Epidermal melanocyte (primary cell): ENCODE measurements around the gene ALS2CL.
"Not testable (repeated sequence)": the region's sequence is repeated elsewhere in the genome, so short reads cannot be mapped to it uniquely, and the experiment has no call there.

Experiments used
- DNase-seq: peaks from one replicate; pipeline ENCODE4 v3.0.0; 2011; ENCODE audit warnings: low spot score; ENCODE audit not compliant: insufficient read length

The ALS2CL gene

DNA sequence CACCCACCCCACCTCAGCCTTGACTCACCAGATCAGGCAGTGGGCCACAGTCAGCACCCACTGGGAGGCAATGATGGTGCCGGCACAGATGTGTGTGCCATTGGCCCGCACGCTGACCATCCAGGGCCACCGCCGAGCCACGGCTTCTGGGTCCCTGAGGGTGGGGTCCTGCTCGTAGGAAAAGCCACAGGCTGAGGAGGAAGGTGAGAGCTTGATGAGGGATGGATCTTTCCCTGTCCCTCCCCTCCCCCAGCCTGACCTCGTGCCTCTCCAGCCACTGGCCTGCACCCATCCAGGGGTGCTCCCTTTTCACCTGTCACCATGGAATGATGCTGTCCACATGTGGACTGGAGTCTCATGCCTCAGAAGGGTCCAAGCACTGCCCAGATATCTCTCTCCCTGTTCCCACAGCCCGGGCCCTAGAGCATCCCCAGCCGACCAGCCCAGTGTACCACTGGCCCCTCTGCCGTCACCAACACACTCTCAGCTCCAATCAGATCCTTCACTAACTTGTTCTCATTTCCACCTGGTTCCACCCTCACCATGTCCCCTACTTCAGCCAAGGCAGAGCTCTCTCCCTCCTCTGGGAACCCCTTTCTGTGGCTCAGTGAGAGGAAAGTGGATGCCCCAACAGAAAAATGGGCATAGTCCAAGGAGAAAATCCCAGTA is 22.2 kb upstream of the ALS2CL start:
- no peak for DNase-seq

DNA sequence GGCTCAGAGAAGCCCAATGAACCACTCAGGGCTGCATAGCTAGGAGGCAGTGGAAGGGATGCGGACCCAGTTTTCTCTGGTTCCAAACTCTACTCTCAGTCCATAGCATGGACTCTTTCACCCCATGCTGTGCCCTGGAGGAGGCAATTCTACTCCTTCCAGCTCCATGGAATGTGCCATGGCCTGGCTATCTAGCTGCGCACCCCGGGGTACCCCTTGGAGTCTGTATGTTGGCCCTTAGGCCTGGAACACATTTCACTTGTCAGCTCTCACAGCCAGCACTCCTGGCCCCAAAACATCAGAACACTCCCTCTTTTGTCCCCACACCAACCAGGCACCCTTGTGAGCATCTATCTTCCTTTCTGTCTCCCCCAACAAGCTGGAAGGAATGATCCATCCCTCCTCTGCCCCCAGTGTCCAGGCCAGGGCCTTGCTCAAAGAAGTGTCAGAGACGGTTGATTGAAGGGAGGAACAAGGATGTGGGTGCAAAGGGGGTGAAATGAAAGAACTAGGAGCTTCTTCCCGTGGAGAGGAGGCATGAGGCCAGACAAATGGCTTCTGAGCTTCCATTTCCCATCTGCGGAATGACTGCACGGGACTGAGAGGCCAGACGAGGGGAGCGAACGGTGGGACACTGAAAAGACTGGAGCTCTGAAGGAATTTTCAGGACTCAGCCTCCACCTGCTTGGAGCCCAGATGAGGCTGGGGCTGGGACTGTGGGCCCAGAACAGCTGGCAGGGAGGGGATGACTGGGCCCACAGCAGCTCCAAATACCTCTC is 21.4 kb upstream of the ALS2CL start:
- no peak for DNase-seq

DNA sequence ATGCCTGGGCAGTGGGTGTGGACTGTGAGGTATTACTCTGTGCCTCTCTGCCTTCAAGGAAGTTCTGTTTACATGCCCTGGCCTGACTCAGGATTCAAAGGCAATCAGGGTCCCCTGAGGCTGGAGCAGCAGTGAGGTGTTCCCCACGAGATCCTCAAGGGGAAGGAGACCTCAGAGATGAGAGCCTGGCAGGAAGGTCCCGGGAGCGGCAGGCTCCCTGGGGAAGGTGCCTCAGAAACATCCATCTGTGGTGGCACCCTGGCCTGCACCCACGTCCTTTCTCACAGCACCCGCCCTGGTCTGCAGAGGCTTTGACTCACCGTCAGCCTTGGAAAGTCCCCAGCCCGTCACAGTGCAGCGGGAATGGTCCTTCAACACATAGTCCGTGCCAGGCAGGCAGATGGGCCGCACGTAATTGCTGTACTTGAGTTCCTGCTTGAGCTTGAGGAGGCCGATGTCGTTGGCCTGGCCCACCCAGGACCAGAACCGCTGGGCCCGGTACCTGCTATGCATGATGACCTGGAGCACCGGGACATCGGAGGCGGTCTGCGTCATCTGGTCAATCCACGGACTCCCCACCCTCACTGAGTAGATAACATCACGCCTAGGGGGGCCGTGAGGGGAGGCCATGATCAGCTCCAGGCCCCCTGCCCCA is 20.5 kb upstream of the ALS2CL start:
- DNase-seq, result no peak

DNA sequence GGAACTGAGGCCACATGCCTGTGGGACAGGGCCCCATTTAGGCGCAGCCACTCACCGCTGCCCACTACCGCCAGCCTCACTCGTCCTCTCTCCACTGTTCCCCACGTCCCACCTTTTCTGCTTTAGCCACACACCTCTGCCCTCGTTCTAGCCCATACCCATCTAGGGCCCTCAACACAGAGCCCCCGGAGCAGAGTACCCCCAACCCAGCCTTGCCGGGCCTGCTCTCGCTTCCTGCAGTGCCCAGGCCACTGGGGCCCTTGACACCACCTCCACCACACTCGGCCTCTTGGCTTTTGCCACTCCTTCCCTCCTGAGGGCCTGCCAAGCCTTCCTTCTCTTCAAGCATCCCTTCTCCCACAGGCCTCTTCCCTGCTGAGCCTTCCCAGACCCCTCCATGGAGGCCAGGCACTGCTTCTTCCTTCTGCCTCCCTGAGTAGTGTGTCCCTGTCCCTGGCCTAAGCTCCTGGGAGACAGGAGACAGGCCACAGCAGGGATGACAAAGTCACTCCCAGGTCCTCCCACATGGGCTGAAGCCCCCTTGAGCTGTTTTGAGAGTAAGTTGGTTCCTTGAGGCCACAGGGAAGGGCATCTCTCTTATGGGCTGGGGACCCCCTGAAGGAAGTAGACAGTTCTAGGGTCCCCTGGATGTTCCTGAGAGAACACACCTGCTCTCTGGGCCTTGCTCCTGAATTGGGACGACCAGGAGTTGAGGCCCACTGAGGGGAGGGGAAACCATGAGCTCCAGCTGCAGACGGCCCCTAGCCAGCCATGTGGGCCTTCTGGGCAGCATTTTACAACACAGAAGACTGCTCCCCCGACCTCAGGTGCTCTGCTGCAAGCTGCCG is 19.8 kb upstream of the ALS2CL start:
- DNase-seq, result no peak

DNA sequence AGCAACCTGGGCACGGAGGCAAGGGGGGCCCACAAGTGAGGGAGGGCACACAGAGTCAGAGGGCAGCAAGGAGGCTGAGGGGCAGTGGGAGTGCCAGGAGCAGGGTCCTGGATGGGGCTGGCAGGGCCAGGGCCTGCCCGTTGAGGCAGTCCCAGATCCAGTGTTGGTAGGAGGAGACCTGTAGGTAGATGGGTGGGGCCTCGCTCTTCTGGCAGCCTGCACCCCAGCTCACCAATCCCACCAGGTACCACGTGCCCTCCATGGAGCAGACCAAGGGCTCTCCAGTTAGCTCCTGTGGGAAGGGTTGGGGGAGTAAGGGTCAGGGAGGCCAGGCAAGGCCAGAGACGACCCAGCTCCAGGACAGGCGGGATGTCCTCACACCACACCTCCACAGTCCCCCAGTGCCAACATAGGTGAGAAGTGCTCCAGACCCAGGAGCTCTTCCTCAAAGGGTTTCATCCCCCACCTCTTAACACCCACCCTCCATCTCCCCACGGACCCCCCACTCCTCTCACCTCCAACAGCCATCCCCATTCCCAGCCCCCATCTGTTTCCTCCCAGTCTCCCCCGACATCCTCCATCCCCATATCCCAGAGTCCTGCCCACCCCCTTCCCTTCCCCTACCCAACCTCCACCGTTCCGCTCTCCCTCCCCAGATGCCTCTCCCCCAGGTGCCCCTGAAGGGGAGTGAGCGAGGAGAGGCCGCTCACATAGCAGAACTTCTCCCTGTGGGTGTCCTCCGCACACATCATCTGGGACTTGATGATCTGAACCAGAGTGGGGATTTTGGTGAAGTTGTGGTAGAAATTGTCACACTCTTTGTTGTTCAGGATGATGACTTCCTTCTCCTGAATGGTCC is 18.9 kb upstream of the ALS2CL start:
- no peak for DNase-seq

DNA sequence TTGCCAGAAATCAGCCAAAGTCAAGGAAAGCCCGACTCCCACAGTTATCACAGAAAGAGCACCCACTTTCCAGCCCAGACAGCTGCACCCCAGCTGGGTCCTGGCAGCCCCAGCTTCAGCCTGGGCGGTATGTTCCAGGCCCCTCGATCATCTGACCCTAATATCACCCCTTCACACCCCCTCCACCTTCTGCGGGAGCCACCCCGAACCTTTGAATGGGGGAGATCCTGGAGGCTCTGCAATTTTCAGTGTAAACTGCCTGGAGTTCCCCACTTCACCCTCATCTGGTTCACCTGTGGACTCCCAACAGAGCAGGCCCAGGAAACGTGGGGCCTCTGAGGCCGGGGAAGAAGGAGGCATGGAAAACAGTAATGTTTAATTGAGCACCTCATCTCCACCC is 18.3 kb upstream of the ALS2CL start:
- no peak for DNase-seq

DNA sequence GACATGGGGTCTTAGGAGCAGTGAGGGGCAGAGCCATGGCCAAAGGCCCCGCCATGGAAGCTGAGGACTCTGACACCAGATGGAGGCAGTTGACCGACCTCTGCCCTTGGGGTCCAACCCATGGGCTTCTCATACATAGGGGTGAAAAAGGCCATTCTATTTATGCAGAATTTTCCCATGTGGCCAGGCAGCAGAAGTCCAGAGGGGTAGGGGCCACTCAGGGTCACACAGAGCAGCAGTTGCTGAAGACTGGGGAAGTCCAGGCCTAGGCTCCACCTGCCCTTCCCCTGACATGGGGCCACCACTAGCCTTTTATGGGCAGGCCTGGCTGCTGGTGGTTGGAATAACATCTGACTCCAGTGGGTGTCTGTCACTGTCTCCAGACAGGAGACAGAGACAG is 17.8 kb upstream of the ALS2CL start:
- DNase-seq, result no peak

DNA sequence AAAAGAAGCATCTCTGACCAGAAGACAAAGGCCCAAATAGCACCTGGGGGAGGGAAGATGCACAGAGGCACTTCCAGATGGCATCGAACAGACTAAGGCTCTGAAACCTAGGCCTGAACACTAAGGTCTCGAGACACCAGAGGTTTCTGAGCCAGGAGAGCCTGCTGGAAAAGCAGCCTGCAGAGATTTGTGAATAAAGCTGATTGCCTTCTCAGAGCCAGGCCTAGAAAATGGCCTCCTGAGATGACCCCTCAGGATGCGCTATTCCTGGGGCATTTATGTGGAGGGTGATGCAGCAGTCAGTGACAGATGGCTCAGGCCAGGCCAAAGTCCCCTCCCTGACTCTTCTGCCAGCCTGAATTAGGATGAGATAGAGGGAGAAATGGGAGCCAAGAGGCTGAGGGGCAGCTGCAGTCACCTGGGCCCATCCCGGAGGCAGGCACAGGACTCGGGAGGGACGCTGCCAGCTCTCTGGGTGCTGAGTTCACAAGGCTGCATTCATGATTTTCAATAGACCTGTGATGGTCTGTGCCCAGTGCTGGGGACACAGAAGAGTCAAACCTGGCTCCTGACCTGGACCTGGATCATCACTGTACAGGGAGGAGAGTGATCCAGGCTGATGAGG is 17.3 kb upstream of the ALS2CL start:
- DNase-seq, result no peak

DNA sequence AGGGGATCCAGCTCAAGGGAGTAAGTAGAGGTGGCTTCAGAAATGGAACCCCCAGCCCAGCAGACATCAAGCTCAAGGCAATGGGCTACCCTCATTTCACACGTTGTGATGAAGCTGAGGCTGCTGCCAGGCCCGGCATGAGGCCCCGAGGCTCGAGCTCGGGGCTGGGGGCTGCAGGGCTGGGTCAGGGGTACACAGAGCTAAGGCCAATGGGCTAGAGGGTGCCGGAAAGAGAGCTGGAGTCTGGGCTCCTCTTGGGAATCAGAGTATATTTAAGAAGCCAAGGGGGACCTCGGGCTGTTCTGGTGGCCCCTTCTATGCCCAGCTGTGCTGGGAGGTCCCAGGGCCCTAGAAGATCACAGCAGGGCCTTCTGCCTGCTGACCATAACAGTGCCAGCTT is 16.8 kb upstream of the ALS2CL start:
- no peak for DNase-seq

DNA sequence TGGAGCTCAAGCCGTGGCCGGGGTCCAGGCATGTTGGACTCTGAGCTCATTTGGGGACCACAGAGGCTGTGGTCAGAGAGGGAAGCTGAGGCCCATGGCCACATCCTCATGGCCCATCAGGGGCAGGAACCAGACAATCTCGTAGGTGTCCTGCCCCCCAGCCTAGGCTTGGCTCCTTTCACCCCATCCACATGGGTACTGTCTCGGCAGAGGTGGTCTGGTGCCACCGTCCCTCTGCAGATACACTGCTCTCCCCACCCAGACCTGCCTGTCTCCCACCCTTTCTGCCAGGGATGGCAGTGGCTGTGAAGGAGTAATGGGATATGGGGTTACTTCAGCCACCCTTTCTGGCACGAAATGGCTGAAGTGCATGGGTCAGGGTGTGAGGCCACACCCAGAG is 16.2 kb upstream of the ALS2CL start:
- DNase-seq, result no peak

DNA sequence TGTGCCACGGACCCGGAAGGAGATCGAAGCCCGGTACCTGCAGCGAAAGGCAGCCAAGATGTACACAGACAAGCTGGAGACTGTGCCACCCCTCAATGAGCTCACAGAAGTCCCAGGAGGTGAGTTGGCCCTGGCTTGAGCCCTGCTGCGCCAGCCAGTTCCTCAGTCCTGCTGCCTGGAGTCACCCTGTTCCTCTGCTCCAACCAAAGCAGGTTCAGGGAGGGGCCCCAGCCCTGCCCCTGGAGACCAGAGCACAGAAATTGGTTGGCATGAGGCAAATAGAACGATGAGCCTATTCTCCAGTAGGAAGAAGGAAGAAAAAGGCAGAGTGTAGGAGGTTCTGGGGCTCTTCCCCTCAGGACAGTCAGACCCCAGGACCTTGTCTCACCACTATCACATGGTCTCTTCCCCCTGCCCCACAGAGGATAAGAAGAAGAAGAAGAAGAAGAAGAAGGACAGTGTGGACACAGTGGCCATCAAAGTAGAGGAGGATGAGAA is 15.7 kb upstream of the ALS2CL start:
- DNase-seq, result no peak

DNA sequence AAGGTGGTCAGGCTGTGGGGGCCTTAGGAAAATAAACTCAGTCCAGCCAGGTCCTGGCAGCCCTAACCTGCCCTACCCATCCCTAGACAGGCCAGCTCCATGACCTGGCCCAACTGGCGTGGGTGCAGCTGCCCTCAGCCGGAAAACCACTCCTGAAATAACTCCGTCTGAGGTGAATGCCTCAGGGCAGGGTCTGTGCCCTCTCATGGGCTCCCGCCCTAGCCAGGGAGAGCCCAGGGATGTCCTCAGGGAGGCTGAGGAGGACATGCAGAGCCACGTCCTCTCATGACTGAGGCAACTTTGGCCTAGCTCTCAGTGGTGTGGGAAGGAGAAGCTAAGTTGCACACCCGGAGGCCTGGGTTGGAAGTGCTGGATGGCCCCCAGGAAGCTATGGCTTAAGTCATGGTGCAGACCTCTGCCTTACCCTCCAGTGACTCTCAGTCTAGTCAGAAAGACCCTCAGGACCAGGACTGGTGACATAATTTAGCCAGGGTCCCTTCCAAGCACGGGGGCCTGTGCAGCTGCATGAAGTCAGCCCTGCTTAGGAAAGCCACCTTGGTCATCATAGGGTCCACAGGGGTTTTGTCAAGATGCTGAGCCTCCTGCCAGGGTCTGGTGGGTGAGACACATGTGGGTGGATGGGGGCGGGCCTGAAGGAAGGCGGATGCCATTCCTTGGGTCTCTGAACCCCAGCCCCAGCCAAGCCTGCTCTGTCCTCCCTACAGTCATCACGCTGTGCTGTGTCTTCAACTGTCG is 15.1 kb upstream of the ALS2CL start:
- no peak for DNase-seq

DNA sequence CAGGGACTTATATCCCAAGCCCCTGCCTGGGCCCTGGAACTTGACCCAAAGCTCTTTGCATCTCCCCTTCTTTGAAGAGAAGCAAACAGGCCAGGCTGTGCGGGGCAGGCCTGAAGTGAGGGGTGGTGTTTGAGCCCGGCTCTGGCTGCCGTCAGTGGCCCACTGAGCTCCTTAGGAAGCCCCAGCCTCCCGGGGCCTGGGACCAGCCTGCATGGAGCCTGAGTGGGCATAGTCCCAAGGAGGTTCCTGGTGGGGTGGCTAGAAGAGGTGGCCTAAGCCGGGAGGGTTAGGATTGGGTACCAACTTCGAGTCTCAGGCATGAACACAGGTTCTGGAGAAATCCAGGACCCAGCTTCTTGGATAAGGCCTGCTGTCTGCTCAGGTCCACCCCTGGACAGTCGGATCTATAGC is 14.1 kb upstream of the ALS2CL start:
- no peak for DNase-seq

DNA sequence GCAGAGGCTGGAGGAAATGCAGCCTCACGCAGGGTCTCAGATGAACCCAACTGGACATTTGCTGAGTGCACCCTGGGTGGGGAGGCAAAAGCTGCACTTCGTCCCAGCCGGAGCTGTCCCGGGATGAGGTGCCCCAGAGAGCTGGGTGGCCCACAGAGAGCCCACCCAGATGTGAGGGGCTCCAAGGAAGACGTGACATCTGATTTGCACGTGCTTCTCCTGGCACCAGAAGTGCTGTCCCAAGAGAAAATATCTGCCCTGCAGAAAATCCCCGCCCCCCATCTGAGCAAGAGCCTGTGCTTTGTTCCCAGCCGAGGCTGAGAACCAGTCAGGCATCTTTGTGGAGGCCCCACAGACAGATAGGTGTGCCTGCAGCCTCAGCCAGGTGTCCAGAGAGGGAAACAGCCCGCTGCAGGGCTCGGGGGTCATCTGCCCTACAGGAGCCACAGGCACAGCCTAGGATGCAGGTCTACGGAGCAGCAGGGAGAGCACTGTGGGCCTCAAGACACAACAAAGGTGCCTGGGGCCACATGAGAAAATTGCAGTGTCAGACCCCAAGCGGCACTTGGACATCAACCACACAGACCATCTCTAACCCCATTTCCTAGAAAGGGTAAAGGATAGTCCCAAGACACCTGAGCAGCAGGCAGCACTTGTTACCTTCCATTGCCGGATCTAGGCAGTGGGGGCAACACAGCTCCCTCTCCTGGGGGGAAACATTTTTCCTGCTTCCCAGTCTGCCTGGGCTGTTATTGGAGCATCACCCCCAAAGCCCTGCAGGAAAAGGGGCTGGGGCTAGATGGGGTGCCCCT is 13.5 kb upstream of the ALS2CL start:
- no peak for DNase-seq

DNA sequence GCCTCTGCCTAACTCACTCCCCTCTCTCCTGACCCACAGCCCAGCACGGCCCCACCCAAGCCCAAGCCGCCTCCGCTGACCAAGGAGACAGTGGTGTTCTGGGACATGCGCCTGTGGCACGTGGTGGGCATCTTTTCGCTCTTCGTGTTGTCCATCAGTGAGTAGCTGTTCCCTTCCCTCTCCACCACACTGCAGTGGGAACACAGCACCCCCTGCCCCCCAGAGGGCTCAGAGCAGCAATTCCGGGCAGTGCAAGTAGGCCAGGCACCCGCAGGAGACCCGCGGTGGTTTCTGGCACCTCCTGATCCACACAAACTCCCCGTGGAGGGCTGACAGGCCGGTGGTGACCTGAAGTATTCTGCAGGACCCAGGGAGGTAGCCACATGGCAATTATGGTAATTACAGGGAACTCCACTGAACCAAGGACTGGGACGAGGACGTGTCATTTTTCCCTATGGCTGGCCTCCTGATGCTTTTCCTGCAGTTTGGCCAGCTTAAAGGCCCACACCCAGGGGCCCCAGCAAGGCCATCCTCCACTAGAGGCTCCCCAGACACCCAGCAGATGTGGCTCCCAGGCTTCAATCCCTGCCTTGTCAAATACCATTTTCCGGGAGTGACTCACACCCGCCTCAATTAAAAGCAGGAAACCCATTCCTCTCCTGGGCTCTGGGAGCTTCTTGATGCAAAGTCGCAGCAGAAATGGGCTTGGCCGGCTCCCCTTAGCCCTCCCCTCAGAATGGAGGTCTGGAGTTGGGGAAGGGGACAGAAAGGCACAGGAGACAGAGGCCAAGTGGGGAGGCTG is 12.5 kb upstream of the ALS2CL start:
- peak; percentile 49 for DNase-seq

DNA sequence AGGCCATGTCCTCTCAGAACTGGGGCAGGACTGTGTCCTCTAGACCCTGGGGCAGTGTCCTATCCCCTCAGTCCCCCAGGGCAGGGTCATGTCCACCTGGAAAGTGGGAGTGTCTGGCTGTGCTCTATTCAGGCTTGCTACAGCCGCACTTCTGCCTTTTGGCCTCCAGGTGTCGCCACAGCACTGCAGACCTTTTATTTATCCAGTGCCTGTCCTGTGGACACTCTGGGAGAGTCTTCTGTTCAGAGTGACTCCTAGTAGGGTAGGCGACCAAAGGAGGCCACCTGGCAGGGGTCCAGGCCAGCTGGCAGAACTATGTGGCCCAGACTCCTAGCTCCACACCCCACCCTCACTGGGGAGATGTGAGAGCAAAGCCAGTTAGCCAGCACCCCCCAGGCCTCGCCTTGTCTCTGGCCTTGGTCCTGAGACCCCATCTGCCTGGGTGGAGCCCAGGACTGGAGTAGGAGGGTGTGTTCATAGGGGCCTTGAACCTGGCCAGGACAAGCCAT is 11.6 kb upstream of the ALS2CL start:
- DNase-seq, result peak; percentile 83

DNA sequence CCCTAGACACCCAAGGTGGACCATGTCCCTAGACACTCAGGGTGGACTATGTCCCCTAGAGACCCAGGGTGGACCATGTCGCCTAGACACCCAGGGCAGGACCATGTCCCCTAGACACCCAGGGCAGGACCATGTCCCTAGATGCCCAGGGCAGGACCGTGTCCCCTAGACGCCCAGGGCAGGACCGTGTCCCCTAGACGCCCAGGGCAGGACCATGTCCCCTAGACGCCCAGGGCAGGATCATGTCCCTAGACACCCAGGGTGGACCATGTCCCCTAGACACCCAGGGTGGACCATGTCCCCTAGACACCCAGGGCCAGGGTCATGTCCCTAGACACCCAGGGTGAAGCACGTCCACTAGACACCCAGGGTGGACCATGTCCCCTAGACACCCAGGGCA is 10.9 kb upstream of the ALS2CL start:
- not testable (repeated sequence) for DNase-seq
